OCI-LY1 (cell line): ENCODE data around the gene ADRA2A.

ENCODE experiments used
- H2AFZ ChIP-seq: fragments of 200-600 bp; sonication (generic), shearing (Covaris generic); 2 replicates; pipeline ENCODE4 v1.6.0; 2014; ENCODE audit warnings: antibody characterized with exemption, mild to moderate bottlenecking, low read length
- H3F3A ChIP-seq: fragments of 200-600 bp; sonication (generic), shearing (Covaris generic); 2 replicates; pipeline ENCODE4 v1.6.0; 2014; ENCODE audit warnings: mild to moderate bottlenecking, antibody characterized with exemption, low read length, moderate library complexity; ENCODE audit not compliant: insufficient read depth
- H3K27ac ChIP-seq: fragments of 200-600 bp; sonication (generic); 2 replicates; pipeline ENCODE4 v1.5.1; 2014; ENCODE audit warnings: low read length, mixed run types, mild to moderate bottlenecking, low read depth; ENCODE audit not compliant: poor library complexity, severe bottlenecking
- H3K27me3 ChIP-seq: fragments of 200-600 bp; sonication (generic); 2 replicates; pipeline ENCODE4 v1.6.0; 2014; ENCODE audit warnings: antibody characterized with exemption, mild to moderate bottlenecking, low read length, moderate library complexity; ENCODE audit not compliant: insufficient read depth
- H3K36me3 ChIP-seq: fragments of 200-600 bp; sonication (generic); 2 replicates; pipeline ENCODE4 v1.6.1; 2014; ENCODE audit warnings: mild to moderate bottlenecking, antibody characterized with exemption, low read length, moderate library complexity, mixed read lengths; ENCODE audit not compliant: insufficient read depth
- H3K4me1 ChIP-seq: fragments of 200-600 bp; sonication (generic); 2 replicates; pipeline ENCODE4 v1.5.1; 2014; ENCODE audit warnings: mild to moderate bottlenecking, low read length, moderate library complexity; ENCODE audit not compliant: insufficient read depth, severe bottlenecking
- H3K4me2 ChIP-seq: fragments of 200-600 bp; sonication (generic), shearing (Covaris generic); 2 replicates; pipeline ENCODE4 v1.6.1; 2014; ENCODE audit warnings: low read length
- H3K4me3 ChIP-seq: fragments of 200-600 bp; sonication (generic); 2 replicates; pipeline ENCODE4 v1.5.1; 2014; ENCODE audit warnings: low read length, low read depth, mild to moderate bottlenecking, mixed read lengths; ENCODE audit not compliant: poor library complexity, severe bottlenecking
- H3K79me2 ChIP-seq: fragments of 200-600 bp; shearing (Covaris generic); 2 replicates; pipeline ENCODE4 v1.6.1; 2016; ENCODE audit warnings: mixed run types, low read length, mixed read lengths; ENCODE audit not compliant: insufficient read depth
- H3K9ac ChIP-seq: fragments of 200-600 bp; sonication (generic), shearing (Covaris generic); 2 replicates; pipeline ENCODE4 v1.6.1; 2014; ENCODE audit warnings: mild to moderate bottlenecking, low read length, mixed read lengths
- H3K9me2 ChIP-seq: fragments of 200-600 bp; sonication (generic), shearing (Covaris generic); 2 replicates; pipeline ENCODE4 v1.6.1; 2014; ENCODE audit warnings: low read depth, mild to moderate bottlenecking, low read length, mixed read lengths
- H3K9me3 ChIP-seq: fragments of 200-600 bp; shearing (Covaris generic); 2 replicates; pipeline ENCODE4 v1.6.1; 2014; ENCODE audit warnings: low read length, mixed read lengths
- H4K20me1 ChIP-seq: fragments of 200-600 bp; sonication (generic), shearing (Covaris generic); 2 replicates; pipeline ENCODE4 v1.6.0; 2016; ENCODE audit warnings: mild to moderate bottlenecking, low read length; ENCODE audit not compliant: insufficient read depth
- EZH2 ChIP-seq: fragments of 200-600 bp; sonication (generic), shearing (Covaris generic); IDR thresholded peaks from 2 replicates; pipeline ENCODE4 v1.8.0; 2017; ENCODE audit warnings: borderline replicate concordance, mixed run types, mild to moderate bottlenecking, antibody characterized with exemption, low read length, moderate library complexity, mixed read lengths
- TF ChIP-seq, protein P1 (sequence below): fragments of 200-600 bp; sonication (generic), shearing (Covaris generic); IDR thresholded peaks from 2 replicates; pipeline ENCODE4 v1.5.1; 2017; ENCODE audit warnings: mild to moderate bottlenecking, antibody characterized with exemption, low read length, moderate library complexity, mixed read lengths

The ADRA2A gene

DNA sequence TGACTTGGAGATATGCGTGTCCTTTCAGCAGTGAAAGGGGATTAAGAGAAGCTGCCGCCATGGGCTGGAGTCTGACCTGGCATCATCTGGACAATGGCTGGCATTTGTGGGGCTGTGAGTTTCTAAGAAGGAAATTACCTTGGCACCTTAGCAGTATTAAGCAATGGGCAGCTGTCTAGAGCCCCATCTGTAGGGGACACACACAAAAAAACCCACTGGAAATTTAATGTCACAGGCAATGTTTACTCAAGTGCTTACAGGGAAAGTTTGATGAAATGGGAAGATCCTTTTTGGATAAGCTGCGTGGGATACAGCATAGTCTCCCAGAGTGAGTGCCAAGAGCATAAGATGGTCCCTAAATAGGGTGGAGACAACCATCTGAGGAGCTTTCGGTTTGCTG is 25.0 kb downstream of the ADRA2A start:
- no peak overlapping the region for H3K4me2 ChIP-seq
- H3K9me3 ChIP-seq: no peaks in the 10 kb centered on the region
- H3K4me3 ChIP-seq: no peak overlapping the region
- H3K4me1 ChIP-seq: no peaks in the 10 kb centered on the region
- H3K27ac ChIP-seq: no peak overlapping the region
- no peak overlapping the region for H3K9ac ChIP-seq
- no peaks in the 10 kb centered on the region for H3K9me2 ChIP-seq
- no peaks in the 10 kb centered on the region for H3K79me2 ChIP-seq
- TF ChIP-seq EZH2: no peak
- TF ChIP-seq, protein P1, sequence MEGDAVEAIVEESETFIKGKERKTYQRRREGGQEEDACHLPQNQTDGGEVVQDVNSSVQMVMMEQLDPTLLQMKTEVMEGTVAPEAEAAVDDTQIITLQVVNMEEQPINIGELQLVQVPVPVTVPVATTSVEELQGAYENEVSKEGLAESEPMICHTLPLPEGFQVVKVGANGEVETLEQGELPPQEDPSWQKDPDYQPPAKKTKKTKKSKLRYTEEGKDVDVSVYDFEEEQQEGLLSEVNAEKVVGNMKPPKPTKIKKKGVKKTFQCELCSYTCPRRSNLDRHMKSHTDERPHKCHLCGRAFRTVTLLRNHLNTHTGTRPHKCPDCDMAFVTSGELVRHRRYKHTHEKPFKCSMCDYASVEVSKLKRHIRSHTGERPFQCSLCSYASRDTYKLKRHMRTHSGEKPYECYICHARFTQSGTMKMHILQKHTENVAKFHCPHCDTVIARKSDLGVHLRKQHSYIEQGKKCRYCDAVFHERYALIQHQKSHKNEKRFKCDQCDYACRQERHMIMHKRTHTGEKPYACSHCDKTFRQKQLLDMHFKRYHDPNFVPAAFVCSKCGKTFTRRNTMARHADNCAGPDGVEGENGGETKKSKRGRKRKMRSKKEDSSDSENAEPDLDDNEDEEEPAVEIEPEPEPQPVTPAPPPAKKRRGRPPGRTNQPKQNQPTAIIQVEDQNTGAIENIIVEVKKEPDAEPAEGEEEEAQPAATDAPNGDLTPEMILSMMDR: no peak
- H2AFZ ChIP-seq: no peak overlapping the region
- no peaks in the 10 kb centered on the region for H4K20me1 ChIP-seq
- no peaks in the 10 kb centered on the region for H3K36me3 ChIP-seq
- H3K27me3 ChIP-seq: peaks cover 4% of the 10 kb centered on the region; the same call in 1 of the 2 replicates
- H3F3A ChIP-seq: no peaks in the 10 kb centered on the region

DNA sequence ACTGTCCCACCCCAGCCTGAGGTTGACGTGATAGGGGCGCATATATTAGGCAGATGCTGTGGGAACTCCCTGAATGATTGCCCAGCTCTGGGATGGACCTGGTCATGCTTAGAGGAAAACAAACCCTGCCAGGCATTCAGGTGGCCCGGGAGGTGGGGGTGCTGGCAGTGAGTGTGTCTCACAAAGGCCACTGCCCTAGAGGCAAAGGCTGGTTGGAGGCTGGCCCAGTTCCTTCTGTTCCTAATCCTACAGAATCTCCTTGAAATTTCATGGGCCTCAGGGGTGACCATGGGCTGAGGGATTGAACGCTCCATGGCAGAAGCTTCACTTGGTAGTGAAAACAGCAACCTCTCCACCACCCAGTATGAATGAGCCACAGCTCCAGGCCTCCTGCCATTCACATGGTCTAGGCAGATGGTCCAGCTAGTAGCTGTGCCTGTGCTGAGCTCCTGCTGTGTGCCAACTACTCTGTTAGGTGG is 25.6 kb downstream of the ADRA2A start:
- TF ChIP-seq, protein P1: no peak
- no peak for TF ChIP-seq EZH2
- H3K79me2 ChIP-seq: no peaks in the 10 kb centered on the region
- peaks cover 4% of the 10 kb centered on the region; the same call in 1 of the 2 replicates for H3K27me3 ChIP-seq
- H3K9me3 ChIP-seq: no peaks in the 10 kb centered on the region
- no peak overlapping the region for H3K27ac ChIP-seq
- H3K4me1 ChIP-seq: no peaks in the 10 kb centered on the region
- H3K4me2 ChIP-seq: no peak overlapping the region
- no peaks in the 10 kb centered on the region for H3K9me2 ChIP-seq
- no peak overlapping the region for H2AFZ ChIP-seq
- no peaks in the 10 kb centered on the region for H4K20me1 ChIP-seq
- H3F3A ChIP-seq: no peaks in the 10 kb centered on the region
- no peaks in the 10 kb centered on the region for H3K36me3 ChIP-seq
- H3K9ac ChIP-seq: no peak overlapping the region
- no peak overlapping the region for H3K4me3 ChIP-seq

DNA sequence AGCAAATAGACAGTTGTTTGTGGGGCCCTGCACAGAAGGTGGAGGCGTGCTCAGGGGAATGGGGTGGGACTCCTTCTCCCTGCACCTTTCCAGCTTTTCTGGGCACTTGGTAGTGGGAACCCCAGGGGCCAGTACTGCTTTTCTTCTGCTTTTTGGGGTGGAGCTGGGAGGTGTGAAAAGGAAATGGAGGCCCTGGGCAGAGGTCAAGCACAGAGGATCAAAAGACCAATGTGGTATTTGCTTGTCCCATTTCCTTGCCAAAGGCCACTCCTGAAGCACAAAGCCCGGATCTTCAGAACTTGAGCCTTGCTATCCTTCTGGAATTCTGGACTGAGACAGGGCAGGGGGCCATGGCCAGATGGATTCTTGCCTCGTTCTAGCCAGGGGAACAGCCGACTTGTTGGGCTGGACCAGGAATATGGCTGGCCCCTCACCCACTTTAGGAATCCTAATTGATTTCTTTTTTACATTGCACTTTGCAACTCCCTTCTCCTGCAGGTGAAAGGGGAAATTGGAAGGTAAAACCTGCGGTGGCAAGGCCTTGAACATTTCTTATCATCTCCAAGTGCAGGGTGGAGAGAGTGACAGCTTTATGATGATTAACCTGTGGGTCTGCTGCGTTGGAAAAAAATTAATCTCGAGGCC is 26.5 kb downstream of the ADRA2A start:
- H3K9me2 ChIP-seq: no peaks in the 10 kb centered on the region
- no peak overlapping the region for H3K4me3 ChIP-seq
- H3K4me2 ChIP-seq: no peak overlapping the region
- TF ChIP-seq, protein P1: no peak
- no peak for TF ChIP-seq EZH2
- no peaks in the 10 kb centered on the region for H3K9me3 ChIP-seq
- H3K9ac ChIP-seq: no peak overlapping the region
- no peaks in the 10 kb centered on the region for H3K4me1 ChIP-seq
- no peaks in the 10 kb centered on the region for H3K79me2 ChIP-seq
- no peaks in the 10 kb centered on the region for H4K20me1 ChIP-seq
- no peaks in the 10 kb centered on the region for H3F3A ChIP-seq
- no peaks in the 10 kb centered on the region for H3K36me3 ChIP-seq
- peaks cover 4% of the 10 kb centered on the region; the same call in 1 of the 2 replicates for H3K27me3 ChIP-seq
- no peak overlapping the region for H2AFZ ChIP-seq
- no peak overlapping the region for H3K27ac ChIP-seq
